SH-SY5Y (cell line): Measurements from ENCODE around the gene SAXO1.

Experiments used
- GATA2 ChIP-seq: IDR thresholded peaks from 2 replicates; pipeline ENCODE4 v1.6.1; 2011; ENCODE audit warnings: mild to moderate bottlenecking, low read depth, low read length
- GATA3 ChIP-seq: IDR thresholded peaks from 2 replicates; pipeline ENCODE4 v1.6.1; 2011; ENCODE audit warnings: low read depth, mild to moderate bottlenecking, low read length, moderate library complexity

SAXO1 gene, protein sequence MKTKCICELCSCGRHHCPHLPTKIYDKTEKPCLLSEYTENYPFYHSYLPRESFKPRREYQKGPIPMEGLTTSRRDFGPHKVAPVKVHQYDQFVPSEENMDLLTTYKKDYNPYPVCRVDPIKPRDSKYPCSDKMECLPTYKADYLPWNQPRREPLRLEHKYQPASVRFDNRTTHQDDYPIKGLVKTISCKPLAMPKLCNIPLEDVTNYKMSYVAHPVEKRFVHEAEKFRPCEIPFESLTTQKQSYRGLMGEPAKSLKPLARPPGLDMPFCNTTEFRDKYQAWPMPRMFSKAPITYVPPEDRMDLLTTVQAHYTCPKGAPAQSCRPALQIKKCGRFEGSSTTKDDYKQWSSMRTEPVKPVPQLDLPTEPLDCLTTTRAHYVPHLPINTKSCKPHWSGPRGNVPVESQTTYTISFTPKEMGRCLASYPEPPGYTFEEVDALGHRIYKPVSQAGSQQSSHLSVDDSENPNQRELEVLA

GRCh38 chr9:19033015-19033414, at the start of gene SAXO1:
Gene SAXO1 (minus strand): TSS chr9:19033209. CDS start chr9:19032908, 301 bp downstream.
- TF ChIP-seq GATA2 (no peak), GATA3 (no peak)

DNA sequence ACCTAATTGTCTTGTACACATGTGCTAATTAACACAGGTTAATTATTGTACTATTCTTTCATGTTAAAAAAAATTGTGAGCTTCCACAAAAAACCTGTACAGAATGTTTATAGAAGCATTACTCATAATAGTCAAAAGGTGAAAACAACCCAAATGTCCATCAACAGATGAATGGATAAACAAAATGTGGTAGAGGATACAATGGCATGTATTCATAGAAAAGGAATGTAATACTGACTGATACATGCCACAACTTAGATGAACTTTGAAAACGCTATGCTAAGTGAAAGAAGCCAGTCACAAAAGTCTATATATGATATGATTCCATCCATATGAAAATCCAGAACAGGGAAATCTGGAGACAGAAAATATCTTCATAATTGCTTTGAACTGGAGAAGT, 41.8 kb upstream of the SAXO1 start:
- TF ChIP-seq GATA2 (no peak), GATA3 (no peak)

GRCh38 chr9:19074229-19074628, 41.2 kb upstream of the SAXO1 start:
- no peak for TF ChIP-seq GATA3
- no peak for TF ChIP-seq GATA2

DNA sequence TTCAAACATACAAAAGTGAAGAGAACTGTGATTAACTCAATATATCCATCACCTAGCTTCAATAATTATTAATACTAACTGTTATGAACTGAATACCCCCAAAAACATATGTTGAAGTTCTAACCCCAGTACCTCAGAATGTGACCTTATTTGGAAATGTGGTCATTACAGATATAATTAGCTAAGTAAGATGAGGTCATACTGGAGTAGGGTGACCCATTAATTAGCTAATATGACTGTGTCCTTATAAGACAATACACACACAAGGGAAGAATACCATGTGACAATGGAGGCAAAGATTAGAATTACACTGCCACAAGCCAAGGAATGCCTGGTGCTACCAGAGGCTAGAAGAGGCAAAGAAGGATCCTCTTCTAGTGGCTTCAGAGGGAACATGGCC, 24.0 kb upstream of the SAXO1 start:
- no peak for TF ChIP-seq GATA3
- no peak for TF ChIP-seq GATA2

- TF ChIP-seq GATA2, result no peak
- no peak for TF ChIP-seq GATA3
Measured at GRCh38 chr9:19050637-19051591, 17.9 kb upstream of the SAXO1 start.

- no peak for TF ChIP-seq GATA3
- TF ChIP-seq GATA2, result no peak
Measured at GRCh38 chr9:19049917-19050636, 17.1 kb upstream of the SAXO1 start.

DNA sequence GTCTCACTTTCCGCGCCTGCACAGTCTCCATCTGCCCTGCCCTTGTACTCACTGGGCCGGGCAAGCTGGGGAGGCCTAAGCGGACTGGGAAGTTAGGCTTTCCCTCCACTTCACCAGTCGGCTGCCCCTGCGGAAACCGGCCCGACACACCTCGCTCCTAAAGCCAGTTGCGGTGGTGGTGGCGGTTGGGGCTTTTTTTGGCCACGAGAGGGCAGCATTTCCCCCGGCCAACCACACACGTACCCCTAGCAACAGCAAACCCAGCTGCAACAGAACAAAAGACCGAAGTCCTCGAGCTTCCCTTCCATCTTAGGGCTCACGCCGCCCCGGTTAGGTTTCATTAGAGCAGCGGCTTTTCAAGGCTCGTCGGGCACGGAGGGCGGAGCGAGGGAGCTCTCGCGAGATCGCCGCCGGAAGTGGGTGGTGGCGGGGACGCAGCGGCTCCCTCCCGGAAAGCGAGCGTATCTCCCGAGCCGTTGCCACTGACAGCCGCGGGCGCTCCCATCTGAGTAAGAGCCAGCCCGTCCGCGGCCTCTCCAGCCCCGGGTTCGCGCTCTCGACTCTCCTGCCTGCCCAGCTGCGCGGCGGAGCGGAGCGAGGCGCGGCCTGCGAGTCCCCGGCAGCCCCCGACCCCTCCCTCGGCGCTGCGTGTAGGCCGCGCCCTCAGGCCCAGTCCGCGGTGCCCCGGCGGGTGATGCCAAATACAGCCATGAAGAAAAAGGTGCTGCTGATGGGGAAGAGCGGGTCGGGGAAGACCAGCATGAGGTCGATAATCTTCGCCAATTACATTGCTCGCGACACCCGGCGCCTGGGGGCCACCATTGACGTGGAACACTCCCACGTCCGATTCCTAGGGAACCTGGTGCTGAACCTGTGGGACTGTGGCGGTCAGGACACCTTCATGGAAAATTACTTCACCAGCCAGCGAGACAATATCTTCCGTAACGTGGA, 16.2 kb upstream of the SAXO1 start, which contains the start of gene RRAGA:
RRAGA (plus strand) TSS at position 462 of the 951 bp plus-strand sequence; CDS start at position 695, 233 bp downstream.
- TF ChIP-seq GATA3 (no peak), GATA2 (no peak)

DNA sequence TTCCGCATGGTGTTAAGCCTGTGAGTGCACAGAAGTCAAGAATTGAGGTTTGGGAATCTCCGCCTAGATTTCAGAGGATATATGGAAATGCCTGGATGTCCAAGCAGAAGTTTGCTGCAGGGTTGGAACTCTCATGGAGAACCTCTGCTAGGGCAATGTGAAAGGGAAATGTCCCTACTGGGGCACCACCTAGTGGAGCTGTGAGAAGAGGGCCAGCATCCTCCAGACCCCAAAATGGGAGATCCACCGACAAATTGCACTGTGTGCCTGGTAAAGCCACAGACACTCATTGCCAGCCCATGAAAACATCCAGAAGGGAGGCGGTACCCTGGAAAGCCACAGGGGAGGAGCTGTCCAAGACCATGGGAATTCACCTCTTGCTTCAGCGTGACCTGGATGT, 3.6 kb upstream of the SAXO1 start:
- TF ChIP-seq GATA2 (no peak), GATA3 (no peak)

GRCh38 chr9:19032406-19032805, 603 bp downstream of the SAXO1 start:
- no peak for TF ChIP-seq GATA2
- no peak for TF ChIP-seq GATA3

GRCh38 chr9:19030899-19031298, 2.1 kb downstream of the SAXO1 start:
- TF ChIP-seq GATA3 (no peak), GATA2 (no peak)

- TF ChIP-seq GATA3 (no peak), GATA2 (no peak)
Measured at GRCh38 chr9:19028835-19029451, 4.1 kb downstream of the SAXO1 start.

GRCh38 chr9:19027825-19028224, 5.2 kb downstream of the SAXO1 start:
- TF ChIP-seq GATA2 (no peak), GATA3 (no peak)
